Measurements from ENCODE around the gene FAM24A.
A peak's percentile ranks its signal among the peaks of the same experiment; 100 is the strongest.

Gene FAM24A

GRCh38 chr10:122953902-122954730, 43.7 kb downstream of the FAM24A start, which contains the start of gene C10orf88 (continued):
- TF ChIP-seq, protein P1, sequence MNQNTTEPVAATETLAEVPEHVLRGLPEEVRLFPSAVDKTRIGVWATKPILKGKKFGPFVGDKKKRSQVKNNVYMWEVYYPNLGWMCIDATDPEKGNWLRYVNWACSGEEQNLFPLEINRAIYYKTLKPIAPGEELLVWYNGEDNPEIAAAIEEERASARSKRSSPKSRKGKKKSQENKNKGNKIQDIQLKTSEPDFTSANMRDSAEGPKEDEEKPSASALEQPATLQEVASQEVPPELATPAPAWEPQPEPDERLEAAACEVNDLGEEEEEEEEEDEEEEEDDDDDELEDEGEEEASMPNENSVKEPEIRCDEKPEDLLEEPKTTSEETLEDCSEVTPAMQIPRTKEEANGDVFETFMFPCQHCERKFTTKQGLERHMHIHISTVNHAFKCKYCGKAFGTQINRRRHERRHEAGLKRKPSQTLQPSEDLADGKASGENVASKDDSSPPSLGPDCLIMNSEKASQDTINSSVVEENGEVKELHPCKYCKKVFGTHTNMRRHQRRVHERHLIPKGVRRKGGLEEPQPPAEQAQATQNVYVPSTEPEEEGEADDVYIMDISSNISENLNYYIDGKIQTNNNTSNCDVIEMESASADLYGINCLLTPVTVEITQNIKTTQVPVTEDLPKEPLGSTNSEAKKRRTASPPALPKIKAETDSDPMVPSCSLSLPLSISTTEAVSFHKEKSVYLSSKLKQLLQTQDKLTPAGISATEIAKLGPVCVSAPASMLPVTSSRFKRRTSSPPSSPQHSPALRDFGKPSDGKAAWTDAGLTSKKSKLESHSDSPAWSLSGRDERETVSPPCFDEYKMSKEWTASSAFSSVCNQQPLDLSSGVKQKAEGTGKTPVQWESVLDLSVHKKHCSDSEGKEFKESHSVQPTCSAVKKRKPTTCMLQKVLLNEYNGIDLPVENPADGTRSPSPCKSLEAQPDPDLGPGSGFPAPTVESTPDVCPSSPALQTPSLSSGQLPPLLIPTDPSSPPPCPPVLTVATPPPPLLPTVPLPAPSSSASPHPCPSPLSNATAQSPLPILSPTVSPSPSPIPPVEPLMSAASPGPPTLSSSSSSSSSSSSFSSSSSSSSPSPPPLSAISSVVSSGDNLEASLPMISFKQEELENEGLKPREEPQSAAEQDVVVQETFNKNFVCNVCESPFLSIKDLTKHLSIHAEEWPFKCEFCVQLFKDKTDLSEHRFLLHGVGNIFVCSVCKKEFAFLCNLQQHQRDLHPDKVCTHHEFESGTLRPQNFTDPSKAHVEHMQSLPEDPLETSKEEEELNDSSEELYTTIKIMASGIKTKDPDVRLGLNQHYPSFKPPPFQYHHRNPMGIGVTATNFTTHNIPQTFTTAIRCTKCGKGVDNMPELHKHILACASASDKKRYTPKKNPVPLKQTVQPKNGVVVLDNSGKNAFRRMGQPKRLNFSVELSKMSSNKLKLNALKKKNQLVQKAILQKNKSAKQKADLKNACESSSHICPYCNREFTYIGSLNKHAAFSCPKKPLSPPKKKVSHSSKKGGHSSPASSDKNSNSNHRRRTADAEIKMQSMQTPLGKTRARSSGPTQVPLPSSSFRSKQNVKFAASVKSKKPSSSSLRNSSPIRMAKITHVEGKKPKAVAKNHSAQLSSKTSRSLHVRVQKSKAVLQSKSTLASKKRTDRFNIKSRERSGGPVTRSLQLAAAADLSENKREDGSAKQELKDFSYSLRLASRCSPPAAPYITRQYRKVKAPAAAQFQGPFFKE (tag by site-specific recombination; IDR thresholded peaks at IDR 0.05; ENCODE audit: borderline replicate concordance): no peak
- TF ChIP-seq, protein P2, sequence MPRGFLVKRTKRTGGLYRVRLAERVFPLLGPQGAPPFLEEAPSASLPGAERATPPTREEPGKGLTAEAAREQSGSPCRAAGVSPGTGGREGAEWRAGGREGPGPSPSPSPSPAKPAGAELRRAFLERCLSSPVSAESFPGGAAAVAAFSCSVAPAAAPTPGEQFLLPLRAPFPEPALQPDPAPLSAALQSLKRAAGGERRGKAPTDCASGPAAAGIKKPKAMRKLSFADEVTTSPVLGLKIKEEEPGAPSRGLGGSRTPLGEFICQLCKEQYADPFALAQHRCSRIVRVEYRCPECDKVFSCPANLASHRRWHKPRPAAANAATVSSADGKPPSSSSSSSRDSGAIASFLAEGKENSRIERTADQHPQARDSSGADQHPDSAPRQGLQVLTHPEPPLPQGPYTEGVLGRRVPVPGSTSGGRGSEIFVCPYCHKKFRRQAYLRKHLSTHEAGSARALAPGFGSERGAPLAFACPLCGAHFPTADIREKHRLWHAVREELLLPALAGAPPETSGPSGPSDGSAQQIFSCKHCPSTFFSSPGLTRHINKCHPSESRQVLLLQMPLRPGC (tag by site-specific recombination; IDR thresholded peaks at IDR 0.05): peak; percentile 78; the same call in 1 of the 2 replicates
- TF ChIP-seq ZNF768 (tag by site-specific recombination; IDR thresholded peaks at IDR 0.05) (no peak), ZSCAN18 (tag by site-specific recombination; IDR thresholded peaks at IDR 0.05) (no peak), ZNF792 (tag by site-specific recombination; IDR thresholded peaks at IDR 0.05) (no peak; the same call in 1 of the 2 replicates), KLF8 (tag by site-specific recombination; IDR thresholded peaks at IDR 0.05) (peak; percentile 92), ZNF266 (tag by site-specific recombination; IDR thresholded peaks at IDR 0.05; ENCODE audit: low read depth) (no peak), ZNF214 (tag by site-specific recombination; IDR thresholded peaks at IDR 0.05; ENCODE audit: borderline replicate concordance) (no peak), KLF10 (tag by site-specific recombination; IDR thresholded peaks at IDR 0.05) (peak; percentile 31; the same call in 1 of the 2 replicates), ZNF747 (tag by site-specific recombination; IDR thresholded peaks at IDR 0.05) (no peak), ZBTB8A (tag by site-specific recombination; IDR thresholded peaks at IDR 0.05) (peak; percentile 32; the same call in 1 of the 2 replicates), BCL11B (tag by site-specific recombination; IDR thresholded peaks at IDR 0.05; ENCODE audit: low read depth) (no peak), ZFP37 (tag by site-specific recombination; IDR thresholded peaks at IDR 0.05) (peak; percentile 96), ZNF596 (tag by site-specific recombination; IDR thresholded peaks at IDR 0.05) (no peak; the same call in 1 of the 2 replicates), ZNF24 (tag by site-specific recombination; IDR thresholded peaks at IDR 0.05) (peak; percentile 82), HOXA7 (CRISPR knock-in tag; IDR thresholded peaks at IDR 0.05; ENCODE audit: borderline replicate concordance) (no peak), ZNF529 (tag by site-specific recombination; IDR thresholded peaks at IDR 0.05; ENCODE audit: insufficient replicate concordance) (no peak), REPIN1 (tag by site-specific recombination; IDR thresholded peaks at IDR 0.05; ENCODE audit: low read depth) (peak; percentile 71; the same call in 1 of the 2 replicates), ZNF114 (tag by site-specific recombination; IDR thresholded peaks at IDR 0.05) (no peak), SCRT2 (tag by site-specific recombination; IDR thresholded peaks at IDR 0.05) (0 out of 2 replicates have a peak, but pooled peaks have one; percentile 29), SALL2 (tag by site-specific recombination; IDR thresholded peaks at IDR 0.05; ENCODE audit: borderline replicate concordance) (no peak), TRIM28 (IDR thresholded peaks at IDR 0.05; ENCODE audit: borderline replicate concordance, low read length) (peak; percentile 78; the same call in 1 of the 2 replicates), PRDM1 (tag by site-specific recombination; IDR thresholded peaks at IDR 0.05) (no peak), PATZ1 (tag by site-specific recombination; IDR thresholded peaks at IDR 0.05) (peak; percentile 89)
- TF ChIP-seq, protein P3, sequence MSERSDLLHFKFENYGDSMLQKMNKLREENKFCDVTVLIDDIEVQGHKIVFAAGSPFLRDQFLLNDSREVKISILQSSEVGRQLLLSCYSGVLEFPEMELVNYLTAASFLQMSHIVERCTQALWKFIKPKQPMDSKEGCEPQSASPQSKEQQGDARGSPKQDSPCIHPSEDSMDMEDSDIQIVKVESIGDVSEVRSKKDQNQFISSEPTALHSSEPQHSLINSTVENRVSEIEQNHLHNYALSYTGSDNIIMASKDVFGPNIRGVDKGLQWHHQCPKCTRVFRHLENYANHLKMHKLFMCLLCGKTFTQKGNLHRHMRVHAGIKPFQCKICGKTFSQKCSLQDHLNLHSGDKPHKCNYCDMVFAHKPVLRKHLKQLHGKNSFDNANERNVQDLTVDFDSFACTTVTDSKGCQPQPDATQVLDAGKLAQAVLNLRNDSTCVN (tag by site-specific recombination; optimal IDR thresholded peaks at IDR 0.05): peak; percentile 70
- TF ChIP-seq, protein P4, sequence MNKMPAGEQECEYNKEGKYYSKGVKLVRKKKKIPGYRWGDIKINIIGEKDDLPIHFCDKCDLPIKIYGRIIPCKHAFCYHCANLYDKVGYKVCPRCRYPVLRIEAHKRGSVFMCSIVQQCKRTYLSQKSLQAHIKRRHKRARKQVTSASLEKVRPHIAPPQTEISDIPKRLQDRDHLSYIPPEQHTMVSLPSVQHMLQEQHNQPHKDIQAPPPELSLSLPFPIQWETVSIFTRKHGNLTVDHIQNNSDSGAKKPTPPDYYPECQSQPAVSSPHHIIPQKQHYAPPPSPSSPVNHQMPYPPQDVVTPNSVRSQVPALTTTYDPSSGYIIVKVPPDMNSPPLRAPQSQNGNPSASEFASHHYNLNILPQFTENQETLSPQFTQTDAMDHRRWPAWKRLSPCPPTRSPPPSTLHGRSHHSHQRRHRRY (tag by site-specific recombination; IDR thresholded peaks at IDR 0.05): no peak
